H1 (cell line): ENCODE measurements around the gene RYR3. TPM values are rescaled to one million over a fixed set of nuclear protein-coding genes. Genes with fewer than 3 reads are reported as not detected.

Experiments
- ATF3 ChIP-seq: IDR thresholded peaks from 2 replicates; pipeline ENCODE4 v1.6.1; 2011; ENCODE audit warnings: low read depth, mild to moderate bottlenecking, low read length; ENCODE audit not compliant: insufficient read depth
- CHD7 ChIP-seq: fragments of 300-600 bp; sonication (generic); IDR thresholded peaks from 2 replicates; pipeline ENCODE4 v1.7.1; 2012; ENCODE audit warnings: low read length, moderate library complexity, mild to moderate bottlenecking, inconsistent platforms; ENCODE audit not compliant: insufficient replicate concordance
- CTBP2 ChIP-seq: IDR thresholded peaks from 2 replicates; pipeline ENCODE4 v1.7.0; 2011; ENCODE audit warnings: borderline replicate concordance, mild to moderate bottlenecking, moderate library complexity, mixed read lengths, low read length; ENCODE audit not compliant: insufficient read depth, insufficient read length
- RBBP5 ChIP-seq: IDR thresholded peaks from 2 replicates; pipeline ENCODE4 v1.7.1; 2012; ENCODE audit warnings: low read depth, mild to moderate bottlenecking, inconsistent platforms, low read length, moderate library complexity, borderline replicate concordance
- SRF ChIP-seq: IDR thresholded peaks from 2 replicates; pipeline ENCODE4 v1.6.1; 2011; ENCODE audit warnings: mild to moderate bottlenecking, low read depth, low read length, moderate library complexity
- TCF12 ChIP-seq: IDR thresholded peaks from 2 replicates; pipeline ENCODE4 v1.6.1; 2011; ENCODE audit warnings: low read depth, mild to moderate bottlenecking, low read length
- polyA plus RNA-seq, 7 experiments: library from polyadenylated mRNA; depleted of rRNA in 3 of 7; stranded (reverse) in 5 of 7; unstranded in 2 of 7; fragments of >200 nt in 5 of 7; fragments of 200-250 nt in 2 of 7; gene quantifications; 1 replicate in 5 of 7; 2 replicates in 1 of 7; 4 replicates in 1 of 7; pipeline versions ENCODE4 v1.2.1 to v1.2.3, GENCODE V29; 2011 to 2013; ENCODE audit warnings: missing spikeins in 2 of 7, mixed read lengths in 2 of 7
- total RNA-seq: library from RNA; stranded (reverse); fragmentation: NEBNext Ultra II Directional; extraction: Animal tissue kit (Norgen Biotek cat#: 25700); gene quantifications from 2 replicates; pipeline ENCODE4 v1.2.1, GENCODE V29; 2021
- TF ChIP-seq, protein P1 (sequence below): IDR thresholded peaks from 2 replicates; pipeline ENCODE4 v1.6.1; 2012; ENCODE audit warnings: low read length, inconsistent platforms

RYR3 gene
- total and polyA plus RNA-seq, 2 of the 8 experiments (the other 6 are each of a cell fraction or from before 2014, with no cell fraction given) = 0.33 to 3.4 TPM

DNA sequence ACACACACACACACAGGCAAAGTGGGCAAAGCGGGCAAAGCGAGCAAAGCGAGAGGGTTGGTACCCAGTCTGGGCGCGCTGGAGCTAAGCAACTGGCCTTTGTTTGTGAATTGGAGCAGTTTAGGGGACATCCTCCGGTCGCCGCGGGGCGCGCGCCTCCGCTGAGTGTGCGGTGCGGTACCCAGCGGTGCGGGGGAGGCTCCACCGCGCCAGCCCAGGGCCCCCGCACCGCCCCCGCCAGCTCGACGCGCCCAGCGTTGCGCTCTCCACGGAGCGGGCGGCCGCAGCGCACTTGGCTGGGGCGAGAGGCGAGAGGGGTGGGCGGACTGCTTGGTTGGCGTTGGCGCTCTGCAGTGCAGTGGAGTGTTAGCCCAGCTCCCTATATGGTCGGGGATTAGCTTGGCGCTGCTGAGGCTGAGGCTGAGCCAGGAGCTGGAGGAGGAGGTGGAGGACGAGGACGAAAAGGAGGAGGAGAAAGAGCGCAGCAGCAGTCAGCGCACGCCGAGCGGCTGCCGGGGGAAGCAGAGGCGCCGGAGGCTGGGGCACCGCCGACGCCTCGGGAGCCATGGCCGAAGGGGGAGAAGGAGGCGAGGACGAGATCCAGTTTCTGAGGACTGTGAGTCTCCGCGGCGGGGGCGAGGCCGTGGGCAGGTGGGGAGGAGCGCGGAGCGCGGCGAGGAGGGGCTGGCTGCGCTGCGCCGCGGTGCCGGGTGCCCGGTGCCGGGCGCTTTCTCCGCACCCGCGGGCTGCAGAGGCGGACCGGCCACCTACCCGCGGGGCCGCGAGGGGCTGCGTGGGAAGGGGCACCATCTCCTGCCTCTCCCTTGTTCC, at the start of gene RYR3 (continued):
- TF ChIP-seq ATF3 = no peak
- no peak for TF ChIP-seq CHD7
- TF ChIP-seq, protein P1, sequence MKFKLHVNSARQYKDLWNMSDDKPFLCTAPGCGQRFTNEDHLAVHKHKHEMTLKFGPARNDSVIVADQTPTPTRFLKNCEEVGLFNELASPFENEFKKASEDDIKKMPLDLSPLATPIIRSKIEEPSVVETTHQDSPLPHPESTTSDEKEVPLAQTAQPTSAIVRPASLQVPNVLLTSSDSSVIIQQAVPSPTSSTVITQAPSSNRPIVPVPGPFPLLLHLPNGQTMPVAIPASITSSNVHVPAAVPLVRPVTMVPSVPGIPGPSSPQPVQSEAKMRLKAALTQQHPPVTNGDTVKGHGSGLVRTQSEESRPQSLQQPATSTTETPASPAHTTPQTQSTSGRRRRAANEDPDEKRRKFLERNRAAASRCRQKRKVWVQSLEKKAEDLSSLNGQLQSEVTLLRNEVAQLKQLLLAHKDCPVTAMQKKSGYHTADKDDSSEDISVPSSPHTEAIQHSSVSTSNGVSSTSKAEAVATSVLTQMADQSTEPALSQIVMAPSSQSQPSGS = no peak
- TF ChIP-seq RBBP5 = no peak
- peak; percentile 24; the same call in 1 of the 2 replicates for TF ChIP-seq SRF
- TF ChIP-seq CTBP2 = no peak
- no peak for TF ChIP-seq TCF12
